Stimulated activated CD8-positive, alpha-beta memory T cell treated with anti-CD3 and anti-CD28 coated beads, Interleukin-15, amount 100 ng/mL, for 1 hour (primary cell): ENCODE results near the gene ASXL3.

ENCODE experiments used
- DNase-seq: peaks from one replicate; pipeline ENCODE4 v3.0.0-alpha.2; 2020; ENCODE audit warnings: low read depth

Gene ASXL3

DNA sequence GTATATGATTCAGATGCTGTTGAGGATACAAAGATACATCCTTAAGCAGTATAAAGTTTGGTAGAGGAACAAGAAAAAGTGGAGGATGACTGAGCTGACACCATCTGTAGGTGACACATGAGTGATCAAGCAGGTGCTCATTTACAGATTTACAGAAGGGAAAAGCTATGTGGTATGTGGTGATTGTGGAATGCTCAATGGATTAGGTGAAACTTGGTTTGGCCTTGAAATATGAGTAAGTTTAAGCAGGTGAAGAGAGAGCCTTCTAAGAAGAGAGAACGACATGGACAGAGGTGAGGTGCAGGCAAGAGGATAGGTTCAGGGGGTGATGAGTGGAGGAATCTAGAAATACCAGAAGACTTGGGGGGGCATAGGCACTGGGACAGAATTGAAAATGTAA, 5.9 kb downstream of the ASXL3 start:
- no peak for DNase-seq

- DNase-seq: no peak
Measured at GRCh38 chr18:33584548-33585430, 6.8 kb downstream of the ASXL3 start.

DNA sequence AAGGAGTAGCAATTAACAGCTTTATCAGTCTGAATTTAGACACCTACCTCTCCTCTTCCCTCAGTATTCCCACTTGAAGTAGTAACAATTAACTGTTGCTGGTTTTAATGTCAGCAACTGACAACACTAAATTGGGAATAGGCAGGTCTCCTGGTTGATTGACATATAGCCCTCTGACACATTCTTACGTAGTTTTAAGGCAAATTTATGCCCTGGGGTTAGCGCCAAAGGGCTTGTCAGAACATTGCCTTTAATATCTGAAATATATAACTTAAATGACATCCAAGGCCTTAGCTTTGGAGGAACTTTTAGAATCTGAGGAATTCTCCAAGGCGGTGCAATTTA, 7.4 kb downstream of the ASXL3 start:
- no peak for DNase-seq

DNA sequence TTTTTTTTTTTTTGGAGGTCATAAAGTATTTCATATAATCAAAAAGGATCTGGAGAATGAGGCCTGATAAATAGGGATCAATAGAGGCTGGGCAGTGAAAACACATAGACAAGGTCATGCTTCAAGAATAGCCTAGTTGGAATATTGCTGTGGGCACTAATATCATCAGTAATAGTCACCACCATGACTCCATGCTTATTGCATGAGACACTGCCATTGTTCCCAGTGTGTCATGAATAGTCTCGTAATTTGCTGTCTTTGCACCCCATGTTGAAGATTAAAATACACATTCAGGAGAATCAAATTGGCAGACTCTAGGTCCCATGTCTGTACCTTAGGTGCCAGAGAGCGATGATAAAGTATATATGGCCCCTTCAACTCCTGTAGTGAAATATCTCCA, 10.3 kb downstream of the ASXL3 start:
- DNase-seq: no peak

GRCh38 chr18:33593261-33593660, 15.2 kb downstream of the ASXL3 start:
- no peak for DNase-seq

DNA sequence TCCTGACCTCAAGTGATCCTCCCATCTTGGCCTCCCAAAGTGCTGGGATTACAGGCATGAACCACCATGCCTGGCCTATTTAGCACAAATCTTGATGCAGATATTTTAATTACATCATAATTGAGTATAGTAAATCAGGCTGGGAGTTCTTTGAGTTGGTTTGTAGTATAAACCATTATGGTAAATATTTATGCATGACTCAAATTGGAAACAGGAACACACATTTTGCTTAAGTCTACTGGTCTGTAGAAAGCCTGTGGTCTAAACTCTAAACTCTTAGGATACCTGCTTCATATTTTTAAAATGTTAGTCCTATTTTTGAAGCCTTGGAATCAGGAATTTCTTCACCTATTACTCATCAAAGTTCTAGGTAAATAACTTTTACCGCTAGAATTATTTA, 16.8 kb downstream of the ASXL3 start:
- no peak for DNase-seq

DNA sequence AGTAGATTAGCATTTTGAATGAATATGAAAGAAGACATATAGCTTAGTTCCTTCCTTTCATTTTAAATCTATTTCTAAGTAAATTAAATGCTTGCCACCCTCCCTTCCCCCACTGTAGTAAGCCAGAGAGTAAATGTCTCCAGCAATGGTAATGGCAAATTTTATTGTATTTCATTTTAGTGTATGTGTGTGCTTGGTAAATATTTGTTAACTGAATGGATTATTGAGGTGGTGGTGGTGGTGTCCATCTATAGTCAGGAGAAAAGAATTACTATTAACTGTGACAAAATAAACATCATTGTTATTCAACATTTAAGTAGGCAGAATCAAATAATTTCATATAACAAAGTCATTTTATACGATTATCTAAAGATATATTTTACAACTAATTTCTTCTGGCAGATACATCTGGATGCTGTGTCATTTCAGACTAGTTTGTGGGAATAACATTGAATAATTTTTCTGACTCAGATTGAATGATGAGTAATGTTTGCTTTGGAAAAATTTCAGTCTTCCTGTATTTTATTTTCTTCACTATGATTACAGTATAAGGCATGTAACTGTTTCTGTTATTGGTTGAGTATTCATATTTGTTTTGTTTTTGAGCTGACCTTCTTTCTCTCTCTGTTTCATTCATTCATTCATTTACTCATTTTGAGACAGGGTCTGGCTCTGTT, 18.3 kb downstream of the ASXL3 start:
- no peak for DNase-seq

DNA sequence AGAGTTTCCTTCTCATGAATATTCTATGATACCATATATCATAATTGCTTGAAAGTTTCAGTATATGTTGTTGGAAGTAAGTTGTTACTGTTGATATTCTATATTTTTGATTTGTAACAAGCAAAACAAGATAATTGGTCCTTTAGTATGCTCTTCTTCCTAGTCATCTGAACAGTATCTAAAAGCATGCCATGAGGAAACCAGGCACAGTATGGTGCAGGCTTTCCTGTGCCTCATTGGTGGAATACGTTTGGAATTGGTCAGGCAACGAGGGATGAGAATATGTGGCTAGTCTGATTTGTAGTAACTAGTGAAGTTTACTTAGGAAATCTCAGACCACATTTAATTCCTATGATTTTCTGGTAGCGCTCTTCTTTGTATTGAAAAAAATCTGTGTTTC, 22.8 kb downstream of the ASXL3 start:
- no peak for DNase-seq

GRCh38 chr18:33603454-33603853, 25.4 kb downstream of the ASXL3 start:
- DNase-seq: no peak

DNA sequence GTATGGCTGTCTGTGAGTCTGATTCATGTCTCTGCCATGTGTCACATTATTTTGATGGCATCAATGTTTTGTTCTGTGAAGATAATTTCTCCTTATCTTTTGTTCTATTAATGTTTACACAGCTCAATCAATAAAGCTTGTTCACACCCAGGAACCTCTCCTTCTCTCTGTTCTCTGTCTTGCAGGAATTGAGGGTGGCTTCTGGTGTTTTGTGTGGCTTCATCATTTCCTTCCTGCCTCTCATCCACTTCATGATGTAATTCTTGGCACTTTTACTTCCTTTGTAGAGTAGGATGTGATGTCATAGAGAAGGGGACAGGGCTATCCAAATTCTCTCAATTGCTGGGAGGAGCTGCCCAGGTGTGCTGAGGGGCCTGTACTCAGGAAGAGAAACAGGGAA, 27.2 kb downstream of the ASXL3 start:
- DNase-seq: no peak

DNA sequence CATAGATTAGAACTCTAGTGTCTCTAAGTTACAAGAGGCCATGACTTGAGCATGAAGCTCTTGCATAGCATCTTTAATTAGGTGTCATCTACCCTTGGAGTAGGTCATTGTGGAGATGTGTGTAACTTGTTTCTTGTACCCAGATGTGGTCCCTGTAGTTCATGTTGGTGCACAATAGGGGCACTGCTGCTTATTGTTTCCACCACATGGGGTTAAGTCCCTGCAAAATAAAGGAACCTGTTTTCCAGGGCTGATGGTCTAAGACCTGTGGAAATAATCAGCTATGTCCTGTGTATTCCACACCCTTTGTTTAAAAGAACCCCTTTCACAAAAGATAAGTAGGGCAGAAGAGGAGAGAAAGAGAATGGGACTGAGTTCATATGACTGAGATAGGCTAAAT, 28.6 kb downstream of the ASXL3 start:
- DNase-seq: no peak

DNA sequence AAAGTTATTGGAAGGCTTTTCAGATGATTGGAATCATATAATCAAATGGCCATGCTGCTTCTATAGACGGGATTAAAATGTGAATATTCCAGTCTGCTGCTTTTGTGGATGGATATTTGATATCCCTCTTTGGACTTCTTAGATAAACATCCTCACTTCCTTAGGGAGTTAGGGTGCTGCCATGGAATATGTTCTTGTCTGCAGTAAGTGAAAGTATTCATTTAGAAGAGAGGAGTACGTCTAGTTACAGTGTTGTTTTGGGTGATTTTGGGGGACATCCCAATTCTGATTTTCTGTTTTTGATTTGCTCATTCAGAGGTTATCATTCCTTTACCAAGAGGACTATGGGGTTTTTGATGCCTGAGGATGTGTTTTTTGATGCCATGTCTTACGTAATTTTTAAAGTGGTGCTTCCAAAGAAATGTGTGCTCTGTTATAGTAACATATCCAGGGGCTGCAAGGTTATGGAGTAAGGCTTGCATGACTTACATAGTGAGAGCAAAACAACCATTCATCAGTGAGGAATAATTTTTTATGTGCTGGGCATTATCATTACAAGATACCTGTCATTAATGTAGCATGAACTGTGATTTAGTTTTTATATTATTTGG, 33.6 kb downstream of the ASXL3 start:
- no peak for DNase-seq

GRCh38 chr18:33612632-33613031, 34.6 kb downstream of the ASXL3 start:
- DNase-seq: no peak

DNA sequence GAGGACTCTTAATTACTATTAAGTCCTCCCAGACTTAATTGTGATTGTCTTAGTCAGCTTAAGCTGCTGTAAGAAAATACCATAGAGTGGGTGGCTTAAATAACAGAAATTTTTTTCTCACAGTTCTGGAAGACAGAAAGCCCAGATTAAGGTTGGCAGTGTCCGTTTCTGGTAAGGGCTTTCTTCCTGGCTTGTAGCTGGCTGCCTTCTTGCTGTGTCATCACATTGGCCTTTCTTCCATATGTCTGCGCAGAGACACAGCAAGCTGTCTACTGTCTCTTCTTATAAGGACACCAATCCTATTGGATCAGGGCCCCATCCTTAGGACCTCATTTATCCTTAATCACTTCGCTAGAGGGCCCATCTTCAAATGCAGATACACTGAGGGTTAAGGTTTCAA, 38.5 kb downstream of the ASXL3 start:
- DNase-seq: no peak

DNA sequence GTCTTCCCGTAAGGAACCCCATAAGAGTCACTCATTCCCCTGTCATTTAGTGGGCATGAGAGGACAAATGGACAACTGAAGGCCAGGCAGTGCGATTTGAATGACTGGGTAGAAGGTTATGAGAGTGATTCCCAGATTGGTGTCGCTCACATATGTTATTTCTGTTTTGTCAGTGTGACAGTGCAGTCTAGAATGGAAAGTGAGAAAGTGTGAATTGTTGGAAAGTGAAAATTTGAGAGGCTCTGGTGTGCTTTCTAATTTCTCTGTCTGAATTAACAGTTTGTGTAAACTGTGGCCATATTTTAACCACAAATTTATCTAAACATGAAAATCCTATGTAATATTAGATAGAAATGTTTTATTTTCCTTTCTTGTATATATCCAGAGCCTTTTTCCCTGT, 49.1 kb downstream of the ASXL3 start:
- no peak for DNase-seq

- no peak for DNase-seq
Measured at GRCh38 chr18:33630476-33630875, 52.5 kb downstream of the ASXL3 start.

DNA sequence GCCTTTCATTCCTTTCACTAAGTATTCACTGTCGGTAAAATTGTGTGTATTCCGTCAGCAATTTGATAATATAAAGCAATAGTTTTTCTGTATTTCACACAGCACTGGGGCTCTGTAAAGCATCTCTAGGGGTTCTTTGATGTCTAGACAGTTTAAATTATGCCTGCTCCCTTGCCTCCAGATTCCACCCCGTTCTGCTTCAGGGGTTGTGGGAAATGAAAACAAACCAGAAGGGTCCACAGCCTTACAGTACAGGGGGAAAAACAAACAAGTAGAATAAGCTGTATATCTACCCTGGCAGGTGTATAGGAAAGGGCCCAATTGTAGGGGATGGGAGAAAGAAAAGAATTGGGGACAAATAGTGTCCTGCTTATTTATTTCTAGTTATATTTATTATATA, 63.1 kb downstream of the ASXL3 start:
- DNase-seq: no peak

DNA sequence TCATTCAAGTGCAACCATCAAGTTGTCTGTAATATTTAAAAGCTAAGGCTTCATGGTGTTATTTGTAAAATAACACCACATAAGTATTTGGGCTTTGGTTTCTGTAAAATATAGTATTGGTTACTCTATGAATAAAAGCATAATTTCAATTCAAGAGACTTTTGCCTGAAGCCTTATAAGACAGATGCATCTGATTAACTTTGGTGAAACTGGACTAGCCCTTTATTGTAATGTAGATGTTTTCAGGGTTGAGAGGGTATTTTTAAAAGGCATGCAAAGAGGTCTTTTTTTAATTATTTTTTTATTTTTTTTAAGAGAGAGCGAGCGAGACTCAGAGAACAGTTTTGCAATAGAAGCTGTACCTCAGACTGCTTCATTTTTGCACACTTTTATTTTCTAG, 66.5 kb downstream of the ASXL3 start:
- DNase-seq: no peak

GRCh38 chr18:33647365-33647764, 69.3 kb downstream of the ASXL3 start:
- no peak for DNase-seq

GRCh38 chr18:33652635-33653034, 74.6 kb downstream of the ASXL3 start:
- no peak for DNase-seq

GRCh38 chr18:33653231-33653630, 75.2 kb downstream of the ASXL3 start:
- DNase-seq: no peak

DNA sequence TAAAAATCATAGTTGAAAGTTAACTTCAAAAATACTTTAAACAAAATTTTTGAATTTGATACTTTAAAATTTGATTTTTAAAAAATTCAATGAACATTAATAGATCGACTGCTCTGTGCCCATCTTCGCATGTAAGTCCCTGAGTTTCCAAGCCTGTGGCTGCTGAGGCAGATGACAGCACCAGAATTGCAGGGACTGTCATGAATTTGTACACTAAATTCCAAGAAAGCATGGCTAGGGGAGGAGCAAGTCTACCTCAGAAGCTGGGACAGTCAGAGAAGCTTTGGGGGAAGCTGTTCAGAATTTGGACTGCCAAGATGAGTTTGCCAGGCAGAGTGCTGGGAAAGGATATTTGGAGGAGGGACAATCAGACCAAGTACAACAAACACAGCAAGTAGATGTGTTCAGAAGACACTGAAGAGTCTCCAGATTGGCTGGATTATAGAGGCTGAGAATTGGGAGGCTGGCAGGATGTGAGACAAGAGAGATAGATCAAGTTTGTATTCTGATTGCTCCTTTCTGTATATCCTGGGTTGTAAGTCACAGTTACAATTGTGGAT, 79.0 kb downstream of the ASXL3 start:
- DNase-seq: no peak

DNA sequence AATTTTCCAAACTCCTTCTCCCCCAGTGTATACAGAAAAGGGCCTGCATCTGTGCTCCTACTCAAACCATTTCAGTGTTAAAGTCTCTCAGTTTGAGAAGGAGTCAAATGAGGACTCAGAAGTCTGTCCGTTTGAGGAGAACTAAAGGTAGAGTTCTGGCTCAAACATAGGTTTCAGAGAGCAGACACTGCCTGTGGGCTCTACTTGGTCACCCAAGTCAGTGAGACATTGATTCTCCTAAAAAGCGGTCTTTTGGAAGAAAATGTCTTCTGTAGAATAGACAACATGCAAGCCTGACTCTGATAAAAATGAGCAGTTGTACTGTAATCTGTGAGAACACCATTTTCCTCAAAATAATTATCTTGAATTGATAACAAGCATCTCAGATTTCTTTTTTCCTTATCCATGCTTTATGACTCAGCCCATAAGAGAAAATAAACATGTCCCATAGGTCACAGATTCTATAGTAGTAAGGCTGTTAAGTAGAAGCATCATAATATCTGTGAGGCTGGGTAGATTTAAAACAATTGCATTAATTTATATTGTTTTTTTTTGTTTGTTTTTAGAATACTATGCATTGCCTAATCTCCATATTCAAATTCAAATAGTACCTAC, 82.8 kb downstream of the ASXL3 start:
- DNase-seq: no peak
